Testis (tissue), 3 donors: ENCODE measurements around the gene CNPY1. TPM values are rescaled to one million over a fixed set of nuclear protein-coding genes. Genes with fewer than 3 reads are reported as not detected.

ENCODE experiments used
- DNase-seq: peaks from one replicate; pipeline ENCODE4 v3.0.0-alpha.2; 2019
- H3K27ac ChIP-seq, 2 donors: fragments of 200-600 bp; sonication (generic); one replicate each; pipeline ENCODE4 v1.5.1; 2019
- H3K27me3 ChIP-seq: fragments of 200-600 bp; sonication (generic); one replicate; pipeline ENCODE4 v1.5.1; 2019
- H3K36me3 ChIP-seq: fragments of 200-600 bp; sonication (generic); one replicate; pipeline ENCODE4 v1.5.1; 2017; ENCODE audit warnings: low read depth; ENCODE audit errors: missing control alignments
- H3K4me1 ChIP-seq: fragments of 200-600 bp; sonication (generic); one replicate; pipeline ENCODE4 v1.5.1; 2019
- H3K4me3 ChIP-seq, 2 donors: fragments of 200-600 bp; sonication (generic); one replicate each; pipeline ENCODE4 v1.5.1; 2017 to 2019
- H3K9me3 ChIP-seq: fragments of 200-600 bp; sonication (generic); one replicate; pipeline ENCODE4 v1.5.1; 2017
- POLR2A ChIP-seq: fragments of 450-650 bp; IDR thresholded peaks from one replicate; pipeline ENCODE4 v1.6.1; 2017; ENCODE audit warnings: antibody characterized with exemption, mild to moderate bottlenecking, moderate library complexity
- WGBS, 2 donors: methylation state at CpG; one replicate each; pipeline ENCODE4 v1.1.5; 2018; 5-methylcytosine and 5-hydroxymethylcytosine counted together
- intact Hi-C: fragments of 100-400 bp; cut with DNase I; formaldehyde crosslinking; loops from one replicate; pipeline ENCODE4 v1.15.1; 2023; ENCODE audit warnings: low total_unique reads
- polyA plus RNA-seq: library from polyadenylated mRNA; stranded (reverse); fragments of 350-450 nt; fragmentation: Illumina TruSeq; extraction: RNeasy Lipid Tissue Mini Kit (QIAGEN cat#74804); gene quantifications from one replicate; pipeline ENCODE4 v1.2.3, GENCODE V29; 2014; ENCODE audit warnings: low read depth, low replicate concordance; ENCODE audit not compliant: insufficient read depth
- total RNA-seq, 2 donors: library from RNA; depleted of rRNA; stranded (reverse); fragments of >200 nt; gene quantifications; one replicate each; pipeline ENCODE4 v1.2.3, GENCODE V29; 2016
- TF ChIP-seq, protein P1 (sequence below), 3 experiments: fragments of 450-650 bp in 2 of 3; fragments of 200-600 bp in 1 of 3; sonication (generic) in 1 of 3; IDR thresholded peaks; one replicate each; pipeline ENCODE4 v1.5.1; 2016 to 2019; ENCODE audit warnings: antibody characterized with exemption in 3 of 3, mild to moderate bottlenecking in 2 of 3, moderate library complexity in 1 of 3

CNPY1 gene
- total and polyA plus RNA-seq, 3 donors from 2014 or later, result 0.25 to 0.47 (median 0.31) TPM

DNA sequence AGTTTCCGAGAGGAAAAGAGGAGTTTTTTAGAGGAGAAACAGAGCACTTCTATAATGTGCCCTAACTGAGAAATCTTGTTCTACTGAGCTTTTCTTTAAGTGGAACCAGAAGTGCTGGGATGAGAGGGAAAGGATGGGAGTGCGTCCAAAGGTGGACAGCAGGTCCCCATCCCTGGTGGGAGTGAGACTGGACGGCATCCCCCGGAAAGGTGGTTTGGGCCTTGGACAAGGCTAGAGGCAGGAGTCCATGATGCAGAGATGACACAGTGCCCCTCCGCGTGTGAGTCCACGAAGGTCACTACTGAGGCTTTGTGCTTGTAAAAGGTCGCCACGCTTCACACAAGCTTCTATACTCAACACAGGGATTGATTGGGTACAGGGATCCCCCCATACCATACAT, 94.5 kb downstream of the CNPY1 start:
- no peak for TF ChIP-seq POLR2A
- TF ChIP-seq, protein P1, sequence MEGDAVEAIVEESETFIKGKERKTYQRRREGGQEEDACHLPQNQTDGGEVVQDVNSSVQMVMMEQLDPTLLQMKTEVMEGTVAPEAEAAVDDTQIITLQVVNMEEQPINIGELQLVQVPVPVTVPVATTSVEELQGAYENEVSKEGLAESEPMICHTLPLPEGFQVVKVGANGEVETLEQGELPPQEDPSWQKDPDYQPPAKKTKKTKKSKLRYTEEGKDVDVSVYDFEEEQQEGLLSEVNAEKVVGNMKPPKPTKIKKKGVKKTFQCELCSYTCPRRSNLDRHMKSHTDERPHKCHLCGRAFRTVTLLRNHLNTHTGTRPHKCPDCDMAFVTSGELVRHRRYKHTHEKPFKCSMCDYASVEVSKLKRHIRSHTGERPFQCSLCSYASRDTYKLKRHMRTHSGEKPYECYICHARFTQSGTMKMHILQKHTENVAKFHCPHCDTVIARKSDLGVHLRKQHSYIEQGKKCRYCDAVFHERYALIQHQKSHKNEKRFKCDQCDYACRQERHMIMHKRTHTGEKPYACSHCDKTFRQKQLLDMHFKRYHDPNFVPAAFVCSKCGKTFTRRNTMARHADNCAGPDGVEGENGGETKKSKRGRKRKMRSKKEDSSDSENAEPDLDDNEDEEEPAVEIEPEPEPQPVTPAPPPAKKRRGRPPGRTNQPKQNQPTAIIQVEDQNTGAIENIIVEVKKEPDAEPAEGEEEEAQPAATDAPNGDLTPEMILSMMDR (IDR thresholded peaks at IDR 0.05), result no peak
- intact Hi-C loops, result no loop called here
- peaks cover 17% of the 10 kb centered on the region for H3K4me1 ChIP-seq

More for the DNA sequence above, 94.5 kb downstream of the CNPY1 start:
- no peak for DNase-seq
- H3K9me3 ChIP-seq, result no peaks in the 10 kb centered on the region
- WGBS, 2 donors, result 9 to 12% methylated on average over 9 of the region's 9 CpGs
- peaks cover 7% of the 10 kb centered on the region for H3K27me3 ChIP-seq
- no peak overlapping the region for H3K27ac ChIP-seq
- H3K4me3 ChIP-seq, result no peak overlapping the region
- no peaks in the 10 kb centered on the region for H3K36me3 ChIP-seq

Other genes starting within 250 kb of the CNPY1 start
- 100 to 1,000 TPM in 1 of 2 donors, 10 to 100 TPM in 1; 89.7 to 118 TPM for gene INSIG1, start 248.7 kb downstream of the CNPY1 start, total RNA-seq
- 52.7 TPM for gene INSIG1, start 248.7 kb downstream of the CNPY1 start, polyA plus RNA-seq
- gene EN2, start 88.4 kb downstream of the CNPY1 start, total RNA-seq, result 1 to 10 TPM in 1 of 2 donors, under 1 TPM in 1; 0.81 to 1.6 TPM
- gene EN2, start 88.4 kb downstream of the CNPY1 start, polyA plus RNA-seq, result 1.6 TPM
- 100 to 1,000 TPM in 1 of 2 donors, 10 to 100 TPM in 1; 93.4 to 104 TPM for gene RBM33, start 98.1 kb upstream of the CNPY1 start, total RNA-seq
- 27.3 TPM for gene RBM33, start 98.1 kb upstream of the CNPY1 start, polyA plus RNA-seq